Measurements from ENCODE around the gene TRAF7.
A peak's percentile ranks its signal among the peaks of the same experiment; 100 is the strongest.
"Not testable (repeated sequence)": the region's sequence is repeated elsewhere in the genome, so short reads cannot be mapped to it uniquely, and the experiment has no call there.

The TRAF7 gene

DNA sequence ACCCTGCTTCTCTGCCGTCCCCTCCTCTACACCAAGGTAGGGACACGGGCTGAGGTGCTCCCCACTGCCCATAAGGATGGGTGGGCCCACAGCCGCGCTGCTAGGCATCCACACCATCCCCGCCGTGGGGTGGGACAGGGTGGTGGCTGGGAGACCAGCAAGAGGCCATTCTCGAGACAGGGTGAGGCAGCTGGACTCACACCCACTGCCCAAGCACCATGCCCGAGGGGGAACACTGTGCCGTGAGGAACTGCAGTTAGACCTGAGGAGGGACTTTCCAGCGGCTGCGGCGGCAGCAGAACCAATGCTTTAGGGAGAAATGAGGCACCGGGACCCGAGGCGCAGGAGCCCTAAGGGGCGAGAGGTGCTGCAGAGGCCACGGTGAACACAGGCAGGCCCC lies 33.2 kb upstream of the TRAF7 start:
- DNase-seq (ENCODE audit: low spot score): no peak

DNA sequence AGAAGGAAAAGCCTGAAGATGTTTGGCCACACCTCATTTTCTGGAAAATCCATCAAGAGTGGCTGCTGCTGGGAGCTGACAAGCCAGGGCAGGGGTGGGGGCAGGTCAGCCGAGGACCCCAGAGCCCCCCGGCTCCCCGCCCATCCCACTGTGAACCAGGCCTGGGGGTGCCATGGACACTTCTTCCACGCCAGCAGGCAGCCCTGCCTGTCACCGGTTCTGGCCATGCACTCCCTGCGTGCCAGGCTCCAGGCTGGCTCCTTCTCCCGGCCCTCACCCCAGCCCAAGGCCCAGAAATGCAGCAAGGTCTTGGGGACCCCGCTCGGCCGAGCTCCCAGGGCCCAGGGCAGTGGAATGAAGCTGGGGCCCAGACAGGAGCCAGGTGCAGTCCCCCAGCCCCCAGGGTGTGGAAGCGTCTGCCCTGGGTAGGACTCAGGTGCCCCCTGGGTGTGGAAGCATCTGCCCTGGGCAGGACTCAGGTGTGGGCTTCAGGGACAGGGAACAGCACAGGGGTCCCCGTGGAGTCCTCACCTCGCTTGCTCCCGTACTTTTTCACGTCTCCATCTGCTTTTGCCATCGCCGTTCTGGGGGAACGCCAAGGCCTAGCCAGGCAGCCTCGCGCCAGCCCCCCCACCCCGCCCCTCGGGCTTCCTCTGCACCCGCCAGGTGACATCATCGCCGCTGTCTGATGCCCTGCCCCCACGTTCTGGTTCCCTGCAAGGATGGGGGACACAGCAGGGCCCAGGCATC lies 32.5 kb upstream of the TRAF7 start:
- not testable (repeated sequence) for DNase-seq (ENCODE audit: low spot score)

DNA sequence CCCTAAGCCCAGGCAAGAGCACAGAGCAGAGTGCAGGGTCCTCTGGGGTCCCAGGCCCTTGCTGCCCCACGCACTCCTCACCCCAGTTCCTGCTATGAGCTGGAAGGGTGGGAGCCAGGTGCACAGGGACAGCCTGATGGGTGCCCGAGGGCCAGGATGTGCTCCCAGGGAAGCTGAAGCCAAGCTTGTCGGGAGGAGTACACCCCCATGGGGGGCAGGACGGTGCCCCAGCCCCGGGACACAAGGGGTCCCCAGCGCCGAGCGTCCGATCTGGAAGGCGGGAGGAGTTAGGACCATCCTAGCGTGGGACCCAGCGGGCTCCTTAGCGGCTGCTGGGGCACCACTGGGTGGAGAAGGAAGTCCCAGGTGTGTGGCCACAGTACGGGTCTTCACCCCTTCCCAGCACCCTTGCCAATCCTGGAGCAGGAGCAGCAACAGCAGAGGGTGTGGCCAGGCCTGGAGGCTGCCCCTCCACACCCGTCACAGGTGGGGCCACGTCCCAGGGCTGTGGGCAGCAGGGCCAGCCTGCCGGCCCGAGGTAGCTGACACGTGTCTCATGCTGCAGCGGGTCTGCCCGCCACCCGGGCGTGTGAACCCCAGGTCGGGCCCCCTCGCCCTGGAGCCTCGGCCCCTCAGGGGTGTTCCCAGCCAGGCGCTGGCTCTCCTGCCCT lies 31.7 kb upstream of the TRAF7 start:
- not testable (repeated sequence) for DNase-seq (ENCODE audit: low spot score)

DNA sequence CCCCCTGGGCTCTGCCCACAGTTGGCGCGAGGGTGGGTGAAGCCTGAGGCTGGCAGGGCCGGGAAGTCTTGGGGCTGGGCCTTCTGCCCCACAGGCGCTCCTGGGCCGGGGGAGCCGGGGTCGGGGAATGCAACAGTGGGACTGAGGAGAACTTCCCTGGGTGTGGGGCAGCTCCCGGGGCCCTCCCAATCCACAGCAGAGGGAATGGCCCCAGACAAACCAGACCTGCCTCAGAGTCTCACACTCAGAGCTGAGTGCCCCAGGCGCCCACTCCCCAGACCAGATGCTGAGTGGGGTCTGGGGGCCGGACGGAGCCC lies 31.2 kb upstream of the TRAF7 start:
- not testable (repeated sequence) for DNase-seq (ENCODE audit: low spot score)

- DNase-seq (ENCODE audit: low spot score): not testable (repeated sequence)
Measured at GRCh38 chr16:2124694-2125444, 30.7 kb upstream of the TRAF7 start.

DNA sequence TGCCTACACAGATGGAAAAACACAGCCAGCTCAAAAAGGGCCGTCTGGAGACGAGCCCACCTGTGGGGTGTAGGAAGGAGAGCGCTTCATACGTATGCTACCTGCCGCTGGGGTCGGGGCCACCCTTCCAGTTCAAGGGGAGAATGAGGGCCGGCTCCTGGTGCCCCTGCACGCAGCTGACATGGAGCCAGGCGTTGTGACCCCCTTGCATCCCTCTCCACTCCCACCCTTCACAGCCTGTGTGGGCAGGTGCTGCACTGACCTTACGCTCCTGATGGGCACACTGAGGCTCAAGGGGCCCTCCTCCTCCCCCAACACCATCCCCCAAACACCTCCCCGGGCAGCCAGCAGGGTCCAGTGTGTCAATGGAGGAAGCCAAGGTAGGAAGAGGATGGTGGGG lies 30.0 kb upstream of the TRAF7 start:
- DNase-seq (ENCODE audit: low spot score): not testable (repeated sequence)

DNA sequence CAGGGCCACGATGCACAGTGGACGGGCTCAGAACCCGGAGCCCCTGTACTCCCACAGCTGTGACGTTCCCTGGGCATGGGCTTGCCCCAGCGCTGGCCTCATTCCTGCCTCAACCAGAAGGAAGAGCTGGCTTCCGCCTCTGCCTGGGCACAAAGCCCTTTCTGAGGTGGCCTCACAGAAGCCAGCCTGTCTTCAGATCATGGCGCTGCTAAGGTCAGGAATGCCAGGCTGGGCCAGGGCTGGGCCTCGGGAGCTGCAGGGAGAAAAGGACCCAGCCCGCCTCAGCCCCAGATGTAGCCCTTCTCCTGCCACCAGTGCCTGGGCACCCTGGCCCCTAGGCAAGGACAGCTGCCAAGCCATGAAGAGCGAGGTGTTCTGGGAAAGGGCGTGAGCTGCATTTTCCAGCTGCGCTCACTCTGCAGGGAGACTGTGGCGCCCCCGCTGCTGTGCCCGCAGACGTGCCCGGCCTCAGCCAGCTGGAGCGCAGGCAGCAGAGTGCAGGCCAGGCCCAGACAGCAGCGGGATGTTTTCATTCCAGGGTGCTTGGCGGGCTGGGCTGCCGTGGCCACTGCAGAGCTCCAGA lies 29.3 kb upstream of the TRAF7 start:
- DNase-seq (ENCODE audit: low spot score): not testable (repeated sequence)

- not testable (repeated sequence) for DNase-seq (ENCODE audit: low spot score)
Measured at GRCh38 chr16:2126928-2127556, 28.5 kb upstream of the TRAF7 start.

- DNase-seq (ENCODE audit: low spot score): not testable (repeated sequence)
Measured at GRCh38 chr16:2127630-2128280, 27.8 kb upstream of the TRAF7 start.

- not testable (repeated sequence) for DNase-seq (ENCODE audit: low spot score)
Measured at GRCh38 chr16:2129251-2129650, 26.3 kb upstream of the TRAF7 start.

DNA sequence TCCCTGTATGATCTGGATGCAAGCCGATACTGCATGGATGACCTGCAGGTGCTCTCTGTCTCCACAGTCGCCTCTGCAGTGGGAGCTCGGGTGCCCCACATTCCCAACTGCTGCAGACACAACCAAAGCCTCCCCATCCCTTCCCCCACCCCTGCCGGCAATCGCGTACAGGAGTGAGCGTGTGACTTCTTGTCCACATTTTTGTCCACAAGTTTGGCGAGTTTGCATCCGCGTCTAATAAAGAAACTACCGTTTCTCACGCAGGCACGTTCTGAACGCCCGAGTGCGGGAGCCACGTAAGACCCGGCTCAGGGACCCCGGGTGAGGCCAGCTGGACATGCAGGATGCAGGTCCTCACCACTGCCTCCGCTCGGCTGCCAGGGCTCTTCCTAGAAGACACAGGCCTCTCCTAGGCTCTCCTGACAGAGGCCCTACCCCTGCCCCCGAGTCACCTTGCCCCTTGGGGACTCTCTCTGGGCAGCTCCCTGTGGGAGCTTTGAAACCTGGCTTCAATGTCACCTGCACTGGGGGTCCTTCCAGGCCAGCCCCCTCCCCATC lies 25.6 kb upstream of the TRAF7 start:
- not testable (repeated sequence) for DNase-seq (ENCODE audit: low spot score)

DNA sequence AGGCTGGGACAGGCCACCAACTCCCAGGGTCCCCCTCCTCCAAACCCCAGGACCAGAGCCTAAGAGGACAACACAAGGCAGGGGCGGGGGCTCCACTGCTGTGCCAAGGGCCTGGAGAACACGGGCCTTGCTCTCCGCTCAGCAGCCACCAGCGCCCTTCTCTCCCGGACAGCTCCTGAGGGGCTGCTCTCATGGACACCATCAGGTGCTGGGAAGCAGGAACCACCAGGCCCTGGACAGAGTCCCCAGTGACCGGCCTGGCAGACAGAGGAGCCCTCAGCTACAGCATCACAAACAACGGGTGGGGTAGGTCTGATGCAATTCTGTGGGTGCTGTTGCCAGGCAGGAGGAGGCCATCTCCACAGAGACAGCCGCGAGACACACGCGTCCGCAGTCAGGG lies 21.8 kb upstream of the TRAF7 start:
- DNase-seq (ENCODE audit: low spot score): not testable (repeated sequence)

- not testable (repeated sequence) for DNase-seq (ENCODE audit: low spot score)
Measured at GRCh38 chr16:2135071-2135470, 20.5 kb upstream of the TRAF7 start.

- DNase-seq (ENCODE audit: low spot score): peak; percentile 84
Measured at GRCh38 chr16:2135770-2136490, 19.7 kb upstream of the TRAF7 start, which contains the start of gene PKD1. Gene PKD1 (minus strand): TSS chr16:2135898. CDS start chr16:2135689, 209 bp downstream.

- DNase-seq (ENCODE audit: low spot score): no peak
Measured at GRCh38 chr16:2142942-2143877, 12.4 kb upstream of the TRAF7 start.

- DNase-seq (ENCODE audit: low spot score): no peak
Measured at GRCh38 chr16:2143878-2144485, 11.6 kb upstream of the TRAF7 start.

- no peak for DNase-seq (ENCODE audit: low spot score)
Measured at GRCh38 chr16:2145843-2146242, 9.7 kb upstream of the TRAF7 start.

DNA sequence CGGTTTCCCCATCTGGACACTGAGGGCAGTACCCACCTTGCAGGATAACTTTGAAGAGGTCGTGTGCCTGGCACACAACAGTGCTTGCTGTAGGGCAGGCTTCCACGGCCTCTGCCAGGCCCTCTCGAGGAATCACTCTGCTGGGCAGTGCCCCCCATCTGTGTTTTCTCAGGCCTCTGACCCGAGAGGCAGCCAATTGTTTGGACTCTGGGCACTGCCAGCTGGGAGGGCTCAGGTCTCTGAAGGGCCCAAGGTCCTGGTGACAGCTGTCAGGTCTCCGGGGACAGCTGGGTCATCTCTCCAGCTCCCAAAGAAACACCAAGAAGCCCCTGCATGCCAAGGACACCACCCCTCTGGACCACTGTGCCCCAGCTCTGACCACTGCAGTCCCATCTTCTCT lies 8.2 kb upstream of the TRAF7 start:
- DNase-seq (ENCODE audit: low spot score): no peak

Measured in ecto neural progenitor cell (in vitro differentiated cells).